ENCODE data around the gene EDIL3.

DNA sequence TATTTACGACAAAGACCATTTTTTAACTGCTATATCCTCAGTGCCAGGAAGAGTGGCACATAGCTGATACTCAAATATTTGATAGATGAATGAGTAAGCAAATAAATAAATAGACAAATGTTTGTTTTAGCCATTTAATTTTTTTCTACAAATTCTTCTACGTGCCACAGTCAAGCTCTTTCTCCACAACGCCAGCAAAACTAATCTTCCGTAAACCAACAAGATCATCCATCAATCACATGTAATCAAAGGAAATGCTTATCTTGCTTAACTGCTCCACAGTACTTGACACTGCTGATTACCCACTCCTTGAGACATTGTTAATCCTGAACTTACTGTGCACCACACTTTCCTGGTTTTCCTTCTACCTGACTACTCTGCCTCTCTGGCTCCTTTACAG, 136.7 kb downstream of the EDIL3 start:
- TF ChIP-seq, protein P1, sequence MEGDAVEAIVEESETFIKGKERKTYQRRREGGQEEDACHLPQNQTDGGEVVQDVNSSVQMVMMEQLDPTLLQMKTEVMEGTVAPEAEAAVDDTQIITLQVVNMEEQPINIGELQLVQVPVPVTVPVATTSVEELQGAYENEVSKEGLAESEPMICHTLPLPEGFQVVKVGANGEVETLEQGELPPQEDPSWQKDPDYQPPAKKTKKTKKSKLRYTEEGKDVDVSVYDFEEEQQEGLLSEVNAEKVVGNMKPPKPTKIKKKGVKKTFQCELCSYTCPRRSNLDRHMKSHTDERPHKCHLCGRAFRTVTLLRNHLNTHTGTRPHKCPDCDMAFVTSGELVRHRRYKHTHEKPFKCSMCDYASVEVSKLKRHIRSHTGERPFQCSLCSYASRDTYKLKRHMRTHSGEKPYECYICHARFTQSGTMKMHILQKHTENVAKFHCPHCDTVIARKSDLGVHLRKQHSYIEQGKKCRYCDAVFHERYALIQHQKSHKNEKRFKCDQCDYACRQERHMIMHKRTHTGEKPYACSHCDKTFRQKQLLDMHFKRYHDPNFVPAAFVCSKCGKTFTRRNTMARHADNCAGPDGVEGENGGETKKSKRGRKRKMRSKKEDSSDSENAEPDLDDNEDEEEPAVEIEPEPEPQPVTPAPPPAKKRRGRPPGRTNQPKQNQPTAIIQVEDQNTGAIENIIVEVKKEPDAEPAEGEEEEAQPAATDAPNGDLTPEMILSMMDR (IDR thresholded peaks at IDR 0.05): no peak
- TF ChIP-seq POLR2A (IDR thresholded peaks at IDR 0.05): no peak

Data from esophagus squamous epithelium (tissue), 4 donors.